Mucosa of descending colon (tissue), 3 donors: ENCODE results near the gene CX3CL1. TPM values are rescaled to one million over a fixed set of nuclear protein-coding genes. Genes with fewer than 3 reads are reported as not detected.

Experiments used
- ATAC-seq: fragments of 200-7000 bp; cut with Tn5 transposase; one replicate; pipeline ENCODE4 v1.9.1; 2020; ENCODE audit warnings: mild to moderate bottlenecking, moderate library complexity
- DNase-seq, 3 donors: peaks; one replicate each; pipeline ENCODE4 v3.0.0-alpha.2; 2020
- H3K36me3 ChIP-seq: fragments of 200-600 bp; one replicate; pipeline ENCODE4 v1.8.0; 2021; ENCODE audit warnings: low read depth, mild to moderate bottlenecking
- H3K4me1 ChIP-seq: fragments of 200-600 bp; one replicate; pipeline ENCODE4 v1.8.0; 2021; ENCODE audit warnings: low read depth, mild to moderate bottlenecking
- H3K4me3 ChIP-seq: fragments of 200-600 bp; one replicate; pipeline ENCODE4 v1.8.0; 2021; ENCODE audit warnings: mild to moderate bottlenecking
- H3K9me3 ChIP-seq: fragments of 200-600 bp; one replicate; pipeline ENCODE4 v1.8.0; 2021; ENCODE audit warnings: mild to moderate bottlenecking
- CTCF ChIP-seq: fragments of 200-600 bp; IDR thresholded peaks from one replicate; pipeline ENCODE4 v1.8.0; 2022; ENCODE audit warnings: antibody characterized with exemption, mild to moderate bottlenecking
- intact Hi-C, 2 donors: fragments of 100-400 bp; cut with DNase I in 1 of 2; cut with micrococcal nuclease in 1 of 2; formaldehyde crosslinking; loops; one replicate each; pipeline versions ENCODE4 v1.11.0 to v1.11.1; 2022; cut with DNase I, micrococcal nuclease
- total RNA-seq, 3 donors: library from RNA; stranded (reverse); fragmentation: NEBNext Ultra II Directional in 2 of 3; extraction: Animal tissue kit (Norgen Biotek cat#: 25700) in 2 of 3; gene quantifications; one replicate each; pipeline versions ENCODE4 v1.2.1 to v1.2.4, GENCODE V29; 2021 to 2023
- donor health status: DM: no; HTN: no; CAD: no; lungs with moderate emphysema.
- donor health status: DM: no; HTN: no; CAD: no.
- donor health status: DM: no; HTN: yes; CAD: no.

Gene CX3CL1
- total RNA-seq, 3 donors from 2014 or later = 2.6 to 10.5 (median 3.5) TPM

- intact Hi-C loops = no loop called here
- DNase-seq (no peak), ATAC-seq (no peak)
- Histone ChIP-seq H3K4me1 (no peaks in the 10 kb centered on the region), H3K36me3 (no peaks in the 10 kb centered on the region), H3K4me3 (no peak overlapping the region), H3K9me3 (no peaks in the 10 kb centered on the region)
- no peak for TF ChIP-seq CTCF
Measured at GRCh38 chr16:57358086-57358420, 14.2 kb upstream of the CX3CL1 start.

GRCh38 chr16:57358527-57359095 lies 13.7 kb upstream of the CX3CL1 start, which contains the start of gene CCL22:
CCL22 (plus strand) TSS chr16:57358783; CDS start chr16:57358817, 34 bp downstream.
- DNase-seq (no peak), ATAC-seq (peak; percentile 26)
- intact Hi-C loops = no loop called here
- TF ChIP-seq CTCF = no peak
- Histone ChIP-seq H3K9me3 (no peaks in the 10 kb centered on the region), H3K4me1 (no peaks in the 10 kb centered on the region), H3K36me3 (no peaks in the 10 kb centered on the region), H3K4me3 (no peak within 1 kb of the TSS)

- no peaks in the 10 kb centered on the region for H3K4me1 ChIP-seq
- H3K36me3 ChIP-seq = no peaks in the 10 kb centered on the region
- no peak for DNase-seq
- H3K9me3 ChIP-seq = no peaks in the 10 kb centered on the region
- intact Hi-C loops = no loop called here
- H3K4me3 ChIP-seq = no peak overlapping the region
- ATAC-seq = no peak
- no peak for TF ChIP-seq CTCF
Measured at GRCh38 chr16:57360321-57360935, 11.9 kb upstream of the CX3CL1 start.

- TF ChIP-seq CTCF = no peak
- Histone ChIP-seq H3K4me3 (no peak overlapping the region), H3K9me3 (no peaks in the 10 kb centered on the region), H3K4me1 (no peaks in the 10 kb centered on the region), H3K36me3 (no peaks in the 10 kb centered on the region)
- ATAC-seq = peak; percentile 40
- intact Hi-C loops = no loop called here
- DNase-seq = no peak
Measured at GRCh38 chr16:57361404-57361803, 10.9 kb upstream of the CX3CL1 start.

GRCh38 chr16:57364143-57364542 lies 8.1 kb upstream of the CX3CL1 start:
- no peak for DNase-seq
- H3K9me3 ChIP-seq = no peaks in the 10 kb centered on the region
- intact Hi-C loops = no loop called here
- no peaks in the 10 kb centered on the region for H3K36me3 ChIP-seq
- no peak for TF ChIP-seq CTCF
- H3K4me1 ChIP-seq = no peaks in the 10 kb centered on the region
- no peak overlapping the region for H3K4me3 ChIP-seq
- ATAC-seq = no peak
